SIG-M5 treated with dmso at 0.1 percent for 504 hours (cell line): ENCODE measurements around the gene KAT5.
"Not testable (repeated sequence)": the region's sequence is repeated elsewhere in the genome, so short reads cannot be mapped to it uniquely, and the experiment has no call there.

Experiments used
- DNase-seq: peaks from one replicate; lab custom pipeline; 2025; ENCODE audit not compliant: unreplicated experiment; lab: John Stamatoyannopoulos, UW

KAT5 gene

GRCh38 chr11:65708451-65708850, 3.6 kb upstream of the KAT5 start:
- no peak for DNase-seq

GRCh38 chr11:65709661-65710060, 2.4 kb upstream of the KAT5 start:
- no peak for DNase-seq

GRCh38 chr11:65710421-65710820, 1.6 kb upstream of the KAT5 start:
- DNase-seq: no peak

GRCh38 chr11:65712633-65713076, 603 bp downstream of the KAT5 start:
- DNase-seq: no peak

GRCh38 chr11:65713212-65713969, 1.3 kb downstream of the KAT5 start:
- DNase-seq: no peak

GRCh38 chr11:65714433-65714832, 2.4 kb downstream of the KAT5 start:
- no peak for DNase-seq

- DNase-seq: no peak
Observed at GRCh38 chr11:65716302-65716701, 4.2 kb downstream of the KAT5 start.

- no peak for DNase-seq
Observed at GRCh38 chr11:65716774-65717405, 4.8 kb downstream of the KAT5 start.

- DNase-seq: no peak
Observed at GRCh38 chr11:65717906-65718305, 5.9 kb downstream of the KAT5 start.

- DNase-seq: no peak
Observed at GRCh38 chr11:65718531-65718930, 6.5 kb downstream of the KAT5 start.

GRCh38 chr11:65718964-65719492, 7.0 kb downstream of the KAT5 start:
- DNase-seq: no peak

GRCh38 chr11:65719871-65720210, 7.8 kb downstream of the KAT5 start:
- DNase-seq: peak; percentile 12

- peak; percentile 75 for DNase-seq
Observed at GRCh38 chr11:65720211-65720934, 8.3 kb downstream of the KAT5 start, which contains the start of gene RNASEH2C. RNASEH2C (minus strand) TSS chr11:65720798; CDS start chr11:65720758, 40 bp downstream.

- DNase-seq: no peak
Observed at GRCh38 chr11:65722261-65722660, 10.2 kb downstream of the KAT5 start.

GRCh38 chr11:65726660-65727059, 14.6 kb downstream of the KAT5 start:
- DNase-seq: peak; percentile 17

- no peak for DNase-seq
Observed at GRCh38 chr11:65727865-65728264, 15.8 kb downstream of the KAT5 start.

- no peak for DNase-seq
Observed at GRCh38 chr11:65730461-65730860, 18.4 kb downstream of the KAT5 start.

- not testable (repeated sequence) for DNase-seq
Observed at GRCh38 chr11:65735111-65735510, 23.1 kb downstream of the KAT5 start.

- no peak for DNase-seq
Observed at GRCh38 chr11:65736810-65737209, 24.8 kb downstream of the KAT5 start.

- no peak for DNase-seq
Observed at GRCh38 chr11:65739022-65739421, 27.0 kb downstream of the KAT5 start.

- DNase-seq: no peak
Observed at GRCh38 chr11:65741185-65741584, 29.1 kb downstream of the KAT5 start.

GRCh38 chr11:65742353-65742752, 30.3 kb downstream of the KAT5 start:
- DNase-seq: no peak
